Tibial nerve (tissue), 4 donors: Measurements from ENCODE around the gene PRR14.

Experiments
- CTCF ChIP-seq, 5 experiments: fragments of 200-600 bp in 3 of 5; fragments of 450-650 bp in 2 of 5; sonication (generic) in 3 of 5; IDR thresholded peaks; one replicate each; pipeline ENCODE4 v1.5.1; 2016 to 2019; ENCODE audit warnings: antibody characterized with exemption in 5 of 5, mild to moderate bottlenecking in 3 of 5, moderate library complexity in 2 of 5
- EP300 ChIP-seq, 2 donors: sonication (generic); formaldehyde crosslinking; IDR thresholded peaks; one replicate each; pipeline ENCODE4 v1.6.1; 2017; ENCODE audit warnings: antibody characterized with exemption in 2 of 2, mild to moderate bottlenecking in 1 of 2
- POLR2A ChIP-seq, 2 donors: fragments of 450-650 bp; IDR thresholded peaks; one replicate each; pipeline ENCODE4 v1.6.1; 2017; ENCODE audit warnings: antibody characterized with exemption in 2 of 2, mild to moderate bottlenecking in 2 of 2, moderate library complexity in 2 of 2

GRCh38 chr16:30637944-30638343 lies 12.8 kb upstream of the PRR14 start:
- TF ChIP-seq CTCF (IDR thresholded peaks at IDR 0.05) = no peak
- TF ChIP-seq POLR2A (IDR thresholded peaks at IDR 0.05) = no peak
- TF ChIP-seq EP300 (IDR thresholded peaks at IDR 0.05) = no peak
